GM23338 (cell line): Measurements from ENCODE around the gene ZNF106. TPM values are rescaled to one million over a fixed set of nuclear protein-coding genes. Genes with fewer than 3 reads are reported as not detected.

Experiments
- ATAC-seq: fragments of 200-7000 bp; cut with Tn5 transposase; 3 replicates; pipeline ENCODE4 v1.9.1; 2020
- DNase-seq: peaks from one replicate; pipeline ENCODE4 v3.0.0-alpha.2; 2015; ENCODE audit warnings: low spot score
- H2AFZ ChIP-seq: fragments of 200-600 bp; sonication (generic); 2 replicates; pipeline ENCODE4 v1.8.0; 2016; ENCODE audit warnings: antibody characterized with exemption, mild to moderate bottlenecking, moderate library complexity
- H3F3A ChIP-seq: fragments of 200-600 bp; sonication (generic); replicated peaks from 2 replicates; pipeline ENCODE4 v1.8.0; 2017; ENCODE audit warnings: antibody characterized with exemption, mixed run types, low read depth
- H3K27ac ChIP-seq: fragments of 200-600 bp; sonication (generic); 2 replicates; pipeline ENCODE4 v1.6.1; 2016; ENCODE audit warnings: low read depth
- H3K27me3 ChIP-seq: fragments of 200-600 bp; sonication (generic); 2 replicates; pipeline ENCODE4 v1.8.0; 2016; ENCODE audit warnings: mild to moderate bottlenecking, mixed run types, moderate library complexity; ENCODE audit not compliant: insufficient read depth
- H3K36me3 ChIP-seq: fragments of 200-600 bp; sonication (generic); 2 replicates; pipeline ENCODE4 v1.8.0; 2016; ENCODE audit warnings: mild to moderate bottlenecking; ENCODE audit not compliant: insufficient read depth
- H3K4me1 ChIP-seq: fragments of 200-600 bp; sonication (generic); 2 replicates; pipeline ENCODE4 v1.8.0; 2016; ENCODE audit warnings: mild to moderate bottlenecking, moderate library complexity; ENCODE audit not compliant: insufficient read depth
- H3K4me2 ChIP-seq: fragments of 200-600 bp; sonication (generic); 2 replicates; pipeline ENCODE4 v1.7.1; 2017; ENCODE audit warnings: mixed run types
- H3K4me3 ChIP-seq: fragments of 200-600 bp; sonication (generic); 2 replicates; pipeline ENCODE4 v1.6.1; 2016; ENCODE audit warnings: mixed run types
- H3K79me2 ChIP-seq: fragments of 200-600 bp; sonication (generic); replicated peaks from 2 replicates; pipeline ENCODE4 v1.8.0; 2017; ENCODE audit warnings: mild to moderate bottlenecking; ENCODE audit not compliant: insufficient read depth
- H3K9me2 ChIP-seq: fragments of 200-600 bp; sonication (generic); 2 replicates; pipeline ENCODE4 v1.8.0; 2017; ENCODE audit not compliant: insufficient read depth
- H4K20me1 ChIP-seq: fragments of 200-600 bp; sonication (generic); replicated peaks from 2 replicates; pipeline ENCODE4 v1.8.0; 2017; ENCODE audit warnings: mild to moderate bottlenecking; ENCODE audit not compliant: insufficient read depth
- H3K27ac Mint-ChIP-seq: 2 replicates; pipeline ENCODE4 v1.8.0; 2020; ENCODE audit warnings: inconsistent platforms, mild to moderate bottlenecking, moderate library complexity, mixed read lengths
- H3K27me3 Mint-ChIP-seq: 3 replicates; pipeline ENCODE4 v1.8.0; 2022; ENCODE audit warnings: low read depth, mild to moderate bottlenecking, moderate library complexity, mixed read lengths, inconsistent platforms; ENCODE audit not compliant: insufficient read depth, poor library complexity
- H3K36me3 Mint-ChIP-seq: 3 replicates; pipeline ENCODE4 v1.8.0; 2021; ENCODE audit warnings: low read depth, mild to moderate bottlenecking, inconsistent platforms, moderate library complexity, mixed read lengths
- H3K4me1 Mint-ChIP-seq: 3 replicates; pipeline ENCODE4 v1.8.0; 2020; ENCODE audit warnings: mild to moderate bottlenecking, inconsistent platforms, mixed read lengths
- H3K4me3 Mint-ChIP-seq: 3 replicates; pipeline ENCODE4 v1.8.0; 2021; ENCODE audit warnings: moderate library complexity, mild to moderate bottlenecking, inconsistent platforms, mixed read lengths
- H3K9me3 Mint-ChIP-seq: 3 replicates; pipeline ENCODE4 v1.8.0; 2020; ENCODE audit warnings: moderate library complexity, mild to moderate bottlenecking, inconsistent platforms, mixed read lengths
- CREB1 ChIP-seq: fragments of 250-450 bp; sonication (Bioruptor Pico); IDR thresholded peaks from 2 replicates; pipeline ENCODE4 v1.5.0; 2020; ENCODE audit warnings: low read depth, mild to moderate bottlenecking, moderate library complexity
- CTCF ChIP-seq, 2 experiments: fragments of 200-600 bp in 1 of 2; sonication (generic) in 1 of 2; conservative IDR thresholded peaks; 2 replicates each; pipeline versions ENCODE4 v1.5.1 to v1.6.1; 2016 to 2017; ENCODE audit warnings: antibody characterized with exemption in 2 of 2, low read depth in 2 of 2, mild to moderate bottlenecking in 2 of 2, moderate library complexity in 1 of 2
- ETS1 ChIP-seq: IDR thresholded peaks from 2 replicates; pipeline ENCODE4 v1.6.1; 2016; ENCODE audit warnings: antibody characterized with exemption
- EZH2 ChIP-seq: fragments of 200-600 bp; sonication (generic); IDR thresholded peaks from one replicate; pipeline ENCODE4 v1.8.0; 2017; ENCODE audit warnings: antibody characterized with exemption, mild to moderate bottlenecking, low read depth; ENCODE audit not compliant: unreplicated experiment
- EZH2phosphoT487 ChIP-seq: fragments of 200-600 bp; sonication (generic); IDR thresholded peaks from one replicate; pipeline ENCODE4 v1.8.1; 2018; ENCODE audit warnings: antibody characterized with exemption; ENCODE audit not compliant: unreplicated experiment
- JUNB ChIP-seq: IDR thresholded peaks from one replicate; pipeline ENCODE4 v1.6.1; 2016; ENCODE audit warnings: antibody characterized with exemption; ENCODE audit not compliant: unreplicated experiment
- NANOG ChIP-seq: IDR thresholded peaks from 2 replicates; pipeline ENCODE4 v1.6.1; 2016; ENCODE audit warnings: antibody characterized with exemption, borderline replicate concordance
- POLR2AphosphoS5 ChIP-seq: IDR thresholded peaks from 2 replicates; pipeline ENCODE4 v1.6.1; 2016; ENCODE audit warnings: antibody characterized with exemption, low read depth
- REST ChIP-seq: IDR thresholded peaks from one replicate; pipeline ENCODE4 v1.6.1; 2018; ENCODE audit warnings: antibody characterized with exemption; ENCODE audit not compliant: unreplicated experiment
- STAT1 ChIP-seq: IDR thresholded peaks from one replicate; pipeline ENCODE4 v1.6.1; 2016; ENCODE audit warnings: antibody characterized with exemption; ENCODE audit not compliant: unreplicated experiment
- ZNF114 ChIP-seq: fragments of 250-450 bp; sonication (Bioruptor Pico); IDR thresholded peaks from 2 replicates; pipeline ENCODE4 v1.5.0; 2020; ENCODE audit warnings: mild to moderate bottlenecking, moderate library complexity
- ZNF331 ChIP-seq: fragments of 250-450 bp; sonication (Bioruptor Pico); IDR thresholded peaks from 2 replicates; pipeline ENCODE4 v1.5.0; 2020; ENCODE audit warnings: low read depth, mild to moderate bottlenecking, moderate library complexity
- polyA plus RNA-seq: library from polyadenylated mRNA; unstranded; fragments of >200 nt; fragmentation: Nextera tagmentation; extraction: Ambion mirVana; gene quantifications from 2 replicates; pipeline ENCODE4 v1.2.1, GENCODE V29; 2016
- total RNA-seq: library from RNA; depleted of rRNA; stranded (reverse); fragments of >200 nt; shearing (Covaris generic); gene quantifications from 2 replicates; pipeline ENCODE4 v1.2.3, GENCODE V29; 2014

ZNF106 gene
- total and polyA plus RNA-seq, 2 experiments from 2014 or later, result 48.0 to 53.7 TPM

GRCh38 chr15:42450425-42450790, 40.5 kb downstream of the ZNF106 start (continued):
- no peak for TF ChIP-seq CREB1 (CRISPR knock-in tag)
- TF ChIP-seq REST, result no peak
- no peak for TF ChIP-seq POLR2AphosphoS5
- TF ChIP-seq ZNF331 (CRISPR knock-in tag), result no peak
- no peak for TF ChIP-seq JUNB
- no peak for TF ChIP-seq ETS1
- no peak for TF ChIP-seq CTCF (conservative IDR thresholded peaks at IDR 0.05; ENCODE audit: low read depth in 2 of 2)
- no peak for TF ChIP-seq STAT1
- TF ChIP-seq ZNF114 (CRISPR knock-in tag), result no peak
- no peak for TF ChIP-seq NANOG
- TF ChIP-seq EZH2phosphoT487, result no peak

GRCh38 chr15:42449770-42450424, 41.0 kb downstream of the ZNF106 start:
- Histone ChIP-seq H3K4me2 (no peak overlapping the region), H3F3A (no peaks in the 10 kb centered on the region), H3K27ac (no peak overlapping the region), H3K4me1 (no peaks in the 10 kb centered on the region), H3K27me3 (no peaks in the 10 kb centered on the region), H3K79me2 (no peaks in the 10 kb centered on the region), H3K36me3 (0 out of 2 replicates have a peak, but pooled peaks cover 6% of the 10 kb centered on the region), H4K20me1 (no peaks in the 10 kb centered on the region), H2AFZ (no peak overlapping the region), H3K9me2 (no peaks in the 10 kb centered on the region), H3K4me3 (no peak overlapping the region)
- H3K4me1 Mint-ChIP-seq, result no peaks in the 10 kb centered on the region
- peaks cover 1% of the 10 kb centered on the region for H3K27me3 Mint-ChIP-seq
- no peak overlapping the region for H3K4me3 Mint-ChIP-seq
- TF ChIP-seq EZH2, result no peak
- TF ChIP-seq ETS1, result no peak
- TF ChIP-seq JUNB, result no peak
- no peak for TF ChIP-seq ZNF114 (CRISPR knock-in tag)
- no peak for TF ChIP-seq POLR2AphosphoS5
- no peak for TF ChIP-seq NANOG
- TF ChIP-seq STAT1, result no peak
- no peak for DNase-seq
- H3K9me3 Mint-ChIP-seq, result no peaks in the 10 kb centered on the region
- ATAC-seq, result no peak
- peaks cover 39% of the 10 kb centered on the region for H3K36me3 Mint-ChIP-seq
- H3K27ac Mint-ChIP-seq, result no peak overlapping the region
